Naive thymus-derived CD4-positive, alpha-beta T cell (primary cell): ENCODE data around the gene PARVA. TPM values are rescaled to one million over a fixed set of nuclear protein-coding genes. Genes with fewer than 3 reads are reported as not detected.

Source experiments
- ATAC-seq: fragments of 150-1000 bp; cut with Tn5 transposase; 2 replicates; pipeline ENCODE4 v1.10.0; 2021; ENCODE audit warnings: mild to moderate bottlenecking, moderate library complexity
- CTCF ChIA-PET: fragments of 350-600 bp; sonication (Branson Sonifier 250); formaldehyde crosslinking; loops from one replicate; lab custom pipeline; 2021; ENCODE audit warnings: antibody characterized with exemption; lab: Charles Lee
- POLR2A ChIA-PET: fragments of 350-600 bp; sonication (Branson Sonifier 250); formaldehyde crosslinking; loops from one replicate; lab custom pipeline; 2021; ENCODE audit warnings: antibody characterized with exemption, inconsistent platforms; lab: Charles Lee
- DNase-seq, 9 donors: peaks; one replicate each; pipeline versions ENCODE4 v3.0.0 to v3.0.0-alpha.2; 2020 to 2022; ENCODE audit warnings: mixed read lengths in 1 of 9
- H3K27ac ChIP-seq: one replicate; pipeline ENCODE4 v1.7.0; 2013; ENCODE audit warnings: mild to moderate bottlenecking, low read depth, low read length, moderate library complexity
- H3K27me3 ChIP-seq, 2 donors: one replicate each; pipeline ENCODE4 v1.7.0; 2013; ENCODE audit warnings: low read length in 2 of 2, mild to moderate bottlenecking in 2 of 2, moderate library complexity in 2 of 2; ENCODE audit not compliant: control insufficient read depth in 2 of 2, insufficient read depth in 2 of 2
- H3K36me3 ChIP-seq, 3 experiments: 1 replicate in 2 of 3; 2 replicates in 1 of 3; pipeline ENCODE4 v1.7.0; 2013; ENCODE audit warnings: low read length in 3 of 3, mild to moderate bottlenecking in 3 of 3, moderate library complexity in 1 of 3; ENCODE audit not compliant: insufficient read depth in 3 of 3, control insufficient read depth in 2 of 3
- H3K4me1 ChIP-seq, 2 donors: one replicate each; pipeline ENCODE4 v1.7.0; 2013; ENCODE audit warnings: low read length in 2 of 2, mild to moderate bottlenecking in 2 of 2, moderate library complexity in 1 of 2; ENCODE audit not compliant: control insufficient read depth in 2 of 2, insufficient read depth in 2 of 2
- H3K4me3 ChIP-seq: 2 replicates; pipeline ENCODE4 v1.7.0; 2013; ENCODE audit warnings: mild to moderate bottlenecking, low read length
- H3K9me3 ChIP-seq, 3 experiments: 1 replicate in 2 of 3; 2 replicates in 1 of 3; pipeline ENCODE4 v1.7.0; 2013; ENCODE audit warnings: low read length in 3 of 3; ENCODE audit not compliant: control insufficient read depth in 2 of 3
- H3K27ac Mint-ChIP-seq, 9 donors: one replicate each; pipeline ENCODE4 v1.8.0; 2020 to 2022; ENCODE audit warnings: mixed read lengths in 9 of 9, mild to moderate bottlenecking in 8 of 9, moderate library complexity in 5 of 9, inconsistent platforms in 2 of 9
- H3K27me3 Mint-ChIP-seq, 5 donors: one replicate each; pipeline ENCODE4 v1.8.0; 2021 to 2022; ENCODE audit warnings: mixed read lengths in 5 of 5, mild to moderate bottlenecking in 1 of 5
- H3K36me3 Mint-ChIP-seq, 5 donors: one replicate each; pipeline ENCODE4 v1.8.0; 2020 to 2022; ENCODE audit warnings: mixed read lengths in 5 of 5, mild to moderate bottlenecking in 3 of 5, inconsistent platforms in 1 of 5
- H3K4me1 Mint-ChIP-seq, 7 donors: one replicate each; pipeline ENCODE4 v1.8.0; 2020 to 2022; ENCODE audit warnings: mixed read lengths in 7 of 7, mild to moderate bottlenecking in 3 of 7, inconsistent platforms in 1 of 7
- H3K4me3 Mint-ChIP-seq, 10 donors: one replicate each; pipeline ENCODE4 v1.8.0; 2020 to 2022; ENCODE audit warnings: mild to moderate bottlenecking in 10 of 10, mixed read lengths in 10 of 10, moderate library complexity in 6 of 10, inconsistent platforms in 2 of 10
- H3K9me3 Mint-ChIP-seq, 11 donors: one replicate each; pipeline ENCODE4 v1.8.0; 2020 to 2022; ENCODE audit warnings: mixed read lengths in 11 of 11, mild to moderate bottlenecking in 4 of 11, inconsistent platforms in 1 of 11, moderate library complexity in 1 of 11
- intact Hi-C, 2 donors: fragments of 100-400 bp; cut with micrococcal nuclease; formaldehyde crosslinking; loops; one replicate each; pipeline ENCODE4 v1.15.1; 2023
- polyA plus RNA-seq, 2 donors: library from polyadenylated mRNA; unstranded; fragments of 300-500 nt; fragmentation: Illumina TruSeq; gene quantifications; one replicate each; pipeline ENCODE4 v1.2.3, GENCODE V29; 2021
- total RNA-seq, 6 experiments: library from RNA in 5 of 6; stranded (reverse) in 5 of 6; gene quantifications; 1 replicate in 5 of 6; 2 replicates in 1 of 6; pipeline ENCODE4 v1.2.3 and lab custom pipeline; 2021 to 2026

PARVA gene
- total and polyA plus RNA-seq, 7 experiments from 2014 or later = 0.07 to 0.97 (median 0.69) TPM

- ChIA-PET POLR2A (no interaction called here), CTCF (no interaction called here)
- H3K36me3 Mint-ChIP-seq = peaks cover 0 to 8% (median 0%) of the 10 kb centered on the region in 5 donors
- ATAC-seq (no peak), DNase-seq (no peak)
- H3K4me3 ChIP-seq = no peak overlapping the region
- H3K27ac Mint-ChIP-seq = no peak overlapping the region
- H3K27me3 Mint-ChIP-seq = peaks cover 0 to 4% (median 0%) of the 10 kb centered on the region in 5 donors
- H3K9me3 Mint-ChIP-seq = peaks cover 0 to 19% (median 7%) of the 10 kb centered on the region in 11 donors
- no peaks in the 10 kb centered on the region for H3K36me3 ChIP-seq
- H3K4me1 Mint-ChIP-seq = no peaks in the 10 kb centered on the region
- intact Hi-C loops = no loop called here
- H3K9me3 ChIP-seq = no peaks in the 10 kb centered on the region
- no peak overlapping the region for H3K4me3 Mint-ChIP-seq
- H3K27me3 ChIP-seq = no peaks in the 10 kb centered on the region
- H3K27ac ChIP-seq = no peak overlapping the region
- H3K4me1 ChIP-seq = no peaks in the 10 kb centered on the region
Measured at GRCh38 chr11:12461516-12461915, 84.1 kb downstream of the PARVA start.

GRCh38 chr11:12464303-12464702 lies 86.9 kb downstream of the PARVA start:
- Histone ChIP-seq H3K27ac (no peak overlapping the region), H3K27me3 (no peaks in the 10 kb centered on the region), H3K9me3 (no peaks in the 10 kb centered on the region), H3K4me3 (no peak overlapping the region), H3K4me1 (no peaks in the 10 kb centered on the region), H3K36me3 (no peaks in the 10 kb centered on the region)
- POLR2A ChIA-PET = no interaction called here
- no peak overlapping the region for H3K27ac Mint-ChIP-seq
- CTCF ChIA-PET = no interaction called here
- intact Hi-C loops = no loop called here
- ATAC-seq (no peak), DNase-seq (no peak)
- peaks cover 0 to 7% (median 0%) of the 10 kb centered on the region in 5 donors for H3K27me3 Mint-ChIP-seq
- peaks cover 0 to 19% (median 7%) of the 10 kb centered on the region in 11 donors for H3K9me3 Mint-ChIP-seq
- H3K4me1 Mint-ChIP-seq = no peaks in the 10 kb centered on the region
- no peak overlapping the region for H3K4me3 Mint-ChIP-seq
- peaks cover 0 to 8% (median 0%) of the 10 kb centered on the region in 5 donors for H3K36me3 Mint-ChIP-seq

DNA sequence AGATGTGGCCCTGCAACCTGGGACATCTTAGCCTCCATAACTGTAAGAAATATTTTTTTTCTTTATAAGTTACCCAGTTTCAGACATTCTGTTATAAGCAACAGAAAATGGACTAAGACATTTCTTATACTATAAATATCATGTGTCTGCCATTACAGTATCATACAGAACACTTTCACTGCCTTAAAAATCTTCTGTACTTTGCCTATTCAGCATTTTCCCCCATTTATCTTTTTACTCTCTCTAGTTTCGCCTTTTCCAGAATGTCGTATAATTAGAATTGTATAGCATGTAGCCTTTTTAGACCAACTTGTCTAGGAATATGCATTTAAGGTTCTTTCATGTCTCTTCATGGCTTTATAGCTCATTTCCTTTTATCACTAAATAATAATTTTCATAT lies 88.0 kb downstream of the PARVA start:
- Mint-ChIP-seq H3K27ac (no peak overlapping the region), H3K4me1 (no peaks in the 10 kb centered on the region), H3K4me3 (no peak overlapping the region), H3K9me3 (peaks cover 0 to 19% (median 7%) of the 10 kb centered on the region in 11 donors), H3K36me3 (peaks cover 0 to 8% (median 0%) of the 10 kb centered on the region in 5 donors), H3K27me3 (peaks cover 0 to 9% (median 3%) of the 10 kb centered on the region in 5 donors)
- Histone ChIP-seq H3K27ac (no peak overlapping the region), H3K4me1 (no peaks in the 10 kb centered on the region), H3K27me3 (no peaks in the 10 kb centered on the region), H3K4me3 (no peak overlapping the region), H3K36me3 (no peaks in the 10 kb centered on the region), H3K9me3 (no peaks in the 10 kb centered on the region)
- DNase-seq (no peak), ATAC-seq (no peak)
- CTCF ChIA-PET = no interaction called here
- intact Hi-C loops = no loop called here
- POLR2A ChIA-PET = no interaction called here

GRCh38 chr11:12467610-12468009 lies 90.2 kb downstream of the PARVA start:
- Histone ChIP-seq H3K27ac (no peak overlapping the region), H3K36me3 (no peaks in the 10 kb centered on the region), H3K27me3 (no peaks in the 10 kb centered on the region), H3K4me1 (no peaks in the 10 kb centered on the region), H3K4me3 (no peak overlapping the region), H3K9me3 (no peaks in the 10 kb centered on the region)
- ATAC-seq (no peak), DNase-seq (no peak)
- peaks cover 0 to 8% (median 0%) of the 10 kb centered on the region in 5 donors for H3K36me3 Mint-ChIP-seq
- intact Hi-C loops = no loop called here
- POLR2A ChIA-PET = no interaction called here
- H3K27ac Mint-ChIP-seq = no peak overlapping the region
- no peaks in the 10 kb centered on the region for H3K4me1 Mint-ChIP-seq
- H3K27me3 Mint-ChIP-seq = peaks cover 0 to 14% (median 6%) of the 10 kb centered on the region in 5 donors
- CTCF ChIA-PET = no interaction called here
- no peak overlapping the region for H3K4me3 Mint-ChIP-seq
- H3K9me3 Mint-ChIP-seq = peaks cover 0 to 19% (median 7%) of the 10 kb centered on the region in 11 donors

- Histone ChIP-seq H3K27ac (no peak overlapping the region), H3K27me3 (no peaks in the 10 kb centered on the region), H3K36me3 (no peaks in the 10 kb centered on the region), H3K9me3 (no peaks in the 10 kb centered on the region), H3K4me1 (no peaks in the 10 kb centered on the region), H3K4me3 (no peak overlapping the region)
- DNase-seq = no peak
- H3K27me3 Mint-ChIP-seq = peaks cover 0 to 20% (median 6%) of the 10 kb centered on the region in 5 donors
- no peaks in the 10 kb centered on the region for H3K4me1 Mint-ChIP-seq
- no peak overlapping the region for H3K4me3 Mint-ChIP-seq
- H3K36me3 Mint-ChIP-seq = peaks cover 0 to 2% (median 0%) of the 10 kb centered on the region in 5 donors
- ATAC-seq = no peak
- ChIA-PET POLR2A (no interaction called here), CTCF (no interaction called here)
- intact Hi-C loops = no loop called here
- no peak overlapping the region for H3K27ac Mint-ChIP-seq
- peaks cover 0 to 12% (median 1%) of the 10 kb centered on the region in 11 donors for H3K9me3 Mint-ChIP-seq
Measured at GRCh38 chr11:12469451-12469850, 92.1 kb downstream of the PARVA start.

DNA sequence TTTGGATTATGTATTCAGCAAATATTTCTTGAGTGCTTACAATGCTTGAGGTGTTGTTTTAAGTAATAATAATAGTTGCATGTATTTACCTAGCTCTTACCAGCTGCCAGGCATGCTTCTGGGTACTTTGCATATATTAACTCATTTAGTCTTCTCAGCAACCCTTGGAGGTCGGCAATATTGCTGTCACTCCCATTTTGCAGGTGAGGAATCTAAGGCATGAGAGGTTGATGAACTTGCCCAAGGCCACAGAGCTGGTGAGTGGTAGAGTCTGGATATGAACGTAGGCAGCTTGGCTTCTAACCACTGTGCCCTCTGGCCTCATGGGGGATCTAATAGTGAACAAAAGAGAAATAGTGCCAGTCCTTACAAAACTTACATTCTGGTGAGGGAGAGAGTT lies 92.9 kb downstream of the PARVA start:
- H3K4me1 ChIP-seq = no peaks in the 10 kb centered on the region
- H3K9me3 ChIP-seq = no peaks in the 10 kb centered on the region
- no peaks in the 10 kb centered on the region for H3K36me3 ChIP-seq
- H3K27me3 Mint-ChIP-seq = peaks cover 0 to 20% (median 6%) of the 10 kb centered on the region in 5 donors
- DNase-seq (no peak), ATAC-seq (no peak)
- no peak overlapping the region for H3K27ac Mint-ChIP-seq
- peaks cover 0 to 4% (median 0%) of the 10 kb centered on the region in 5 donors for H3K36me3 Mint-ChIP-seq
- H3K4me3 Mint-ChIP-seq = no peak overlapping the region
- H3K27me3 ChIP-seq = no peaks in the 10 kb centered on the region
- no peak overlapping the region for H3K4me3 ChIP-seq
- H3K27ac ChIP-seq = no peak overlapping the region
- CTCF ChIA-PET = no interaction called here
- no peaks in the 10 kb centered on the region for H3K4me1 Mint-ChIP-seq
- peaks cover 0 to 8% (median 0%) of the 10 kb centered on the region in 11 donors for H3K9me3 Mint-ChIP-seq
- POLR2A ChIA-PET = no interaction called here
- intact Hi-C loops = no loop called here

DNA sequence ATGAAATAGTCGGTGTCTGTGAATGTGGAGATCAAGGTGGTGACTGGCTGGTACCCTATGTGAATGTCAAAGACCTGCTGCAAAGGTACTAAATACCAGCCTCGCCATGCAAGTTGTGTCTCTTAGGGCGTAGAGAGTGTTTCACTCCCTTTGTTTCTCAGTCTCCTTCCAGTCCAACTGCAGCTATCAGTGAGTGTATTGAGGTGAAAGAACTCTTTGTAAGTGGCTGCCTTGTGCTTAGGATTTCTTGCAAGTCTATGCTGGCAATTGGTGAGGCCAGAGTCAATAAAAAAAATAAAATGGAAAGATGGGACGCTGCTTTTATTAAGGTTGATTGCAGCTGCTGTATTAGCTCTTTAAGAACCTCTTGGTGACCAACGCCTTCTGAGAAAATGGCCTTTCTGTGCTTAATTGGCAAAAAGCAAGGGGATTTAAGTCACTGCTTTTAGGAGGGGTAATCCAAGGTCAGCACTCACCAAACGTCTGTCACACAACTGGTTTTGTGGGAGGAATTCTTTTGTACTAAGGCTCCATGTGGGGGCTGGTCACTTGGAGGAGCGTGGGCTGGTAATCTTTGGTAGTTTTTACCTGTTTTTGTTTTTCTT lies 95.1 kb downstream of the PARVA start:
- no peaks in the 10 kb centered on the region for H3K4me1 ChIP-seq
- H3K27me3 Mint-ChIP-seq = peaks cover 0 to 20% (median 6%) of the 10 kb centered on the region in 5 donors
- no peak overlapping the region for H3K4me3 Mint-ChIP-seq
- no peak for ATAC-seq
- no peak overlapping the region for H3K4me3 ChIP-seq
- DNase-seq = no peak
- CTCF ChIA-PET = interaction anchor here (0.6 kb wide), 1 partner anchor 142 kb away, joined by 4 read pairs; no protein-coding TSS in a partner anchor
- no peak overlapping the region for H3K27ac Mint-ChIP-seq
- no peaks in the 10 kb centered on the region for H3K4me1 Mint-ChIP-seq
- peaks cover 0 to 5% (median 0%) of the 10 kb centered on the region in 5 donors for H3K36me3 Mint-ChIP-seq
- no peak overlapping the region for H3K27ac ChIP-seq
- H3K27me3 ChIP-seq = no peaks in the 10 kb centered on the region
- H3K9me3 ChIP-seq = no peaks in the 10 kb centered on the region
- POLR2A ChIA-PET = no interaction called here
- intact Hi-C loops = no loop called here
- peaks cover 0 to 4% (median 0%) of the 10 kb centered on the region in 11 donors for H3K9me3 Mint-ChIP-seq
- H3K36me3 ChIP-seq = no peaks in the 10 kb centered on the region
